Upper lobe of left lung (tissue), 6 donors: ENCODE measurements around the gene PTPRD. TPM values are rescaled to one million over a fixed set of nuclear protein-coding genes. Genes with fewer than 3 reads are reported as not detected.

Experiments used
- ATAC-seq, 2 donors: fragments of 200-7000 bp; cut with Tn5 transposase; one replicate each; pipeline ENCODE4 v1.9.1; 2022; ENCODE audit warnings: mild to moderate bottlenecking in 2 of 2, moderate library complexity in 2 of 2; ENCODE audit not compliant: low FRiP score in 2 of 2
- DNase-seq, 2 donors: peaks; one replicate each; pipeline ENCODE4 v3.0.0-alpha.2; 2019 to 2020
- H3K27ac ChIP-seq, 4 donors: fragments of 200-600 bp; sonication (generic); one replicate each; pipeline ENCODE4 v1.5.1; 2016 to 2019
- H3K27me3 ChIP-seq, 4 donors: fragments of 200-600 bp; sonication (generic); one replicate each; pipeline ENCODE4 v1.5.1; 2017 to 2019
- H3K36me3 ChIP-seq, 4 donors: fragments of 200-600 bp; sonication (generic); one replicate each; pipeline ENCODE4 v1.5.1; 2016 to 2019
- H3K4me1 ChIP-seq, 4 donors: fragments of 200-600 bp; sonication (generic); one replicate each; pipeline ENCODE4 v1.5.1; 2018 to 2019
- H3K4me3 ChIP-seq, 4 donors: fragments of 200-600 bp; sonication (generic); one replicate each; pipeline ENCODE4 v1.5.1; 2017 to 2019; ENCODE audit warnings: mild to moderate bottlenecking in 2 of 4, moderate library complexity in 1 of 4
- H3K9me3 ChIP-seq, 4 donors: fragments of 200-600 bp; sonication (generic); one replicate each; pipeline ENCODE4 v1.5.1; 2018 to 2019
- CTCF ChIP-seq, 6 experiments: fragments of 450-650 bp in 4 of 6; fragments of 200-600 bp in 2 of 6; sonication (generic) in 2 of 6; IDR thresholded peaks; one replicate each; pipeline ENCODE4 v1.5.1; 2016 to 2019; ENCODE audit warnings: antibody characterized with exemption in 6 of 6
- EP300 ChIP-seq, 4 donors: sonication (generic); formaldehyde crosslinking; IDR thresholded peaks; one replicate each; pipeline ENCODE4 v1.5.1; 2017; ENCODE audit warnings: antibody characterized with exemption in 4 of 4, control low read depth in 2 of 4
- POLR2A ChIP-seq, 4 donors: fragments of 450-650 bp; IDR thresholded peaks; one replicate each; pipeline ENCODE4 v1.5.1; 2016 to 2017; ENCODE audit warnings: antibody characterized with exemption in 4 of 4, mild to moderate bottlenecking in 2 of 4
- POLR2AphosphoS5 ChIP-seq, 2 donors: sonication (generic); formaldehyde crosslinking; IDR thresholded peaks; one replicate each; pipeline ENCODE4 v1.5.1; 2017; ENCODE audit warnings: antibody characterized with exemption in 2 of 2
- WGBS, 2 donors: methylation state at CpG; one replicate each; pipeline ENCODE4 v1.1.5; 2017 to 2018; 5-methylcytosine and 5-hydroxymethylcytosine counted together
- total RNA-seq, 6 donors: library from RNA; depleted of rRNA in 4 of 6; stranded (reverse); fragments of >200 nt in 4 of 6; gene quantifications; one replicate each; pipeline versions ENCODE4 v1.1.0 to v1.2.1, GENCODE V29; 2016 to 2021
- donor health status: DM: no; HTN: no; CAD: no; lungs with moderate emphysema.
- donor health status: DM: no; HTN: yes; CAD: no; lungs with severe emphysema.

PTPRD gene
- total RNA-seq, 6 donors from 2014 or later: 7.4 to 46.1 (median 14.5) TPM

GRCh38 chr9:9751996-9752395 is 860.8 kb downstream of the PTPRD start:
- ATAC-seq: no peak

GRCh38 chr9:9750719-9751118 is 862.1 kb downstream of the PTPRD start:
- no peak overlapping the region for H3K27ac ChIP-seq
- no peaks in the 10 kb centered on the region for H3K4me1 ChIP-seq
- no peaks in the 10 kb centered on the region for H3K27me3 ChIP-seq
- no peak for DNase-seq
- 66 to 75% methylated on average over 3 of the region's 3 CpGs for WGBS, 2 donors
- no peak for ATAC-seq
- H3K36me3 ChIP-seq: no peaks in the 10 kb centered on the region
- no peaks in the 10 kb centered on the region for H3K9me3 ChIP-seq
- no peak for TF ChIP-seq CTCF (IDR thresholded peaks at IDR 0.05)
- no peak for TF ChIP-seq POLR2AphosphoS5 (IDR thresholded peaks at IDR 0.05)
- no peak for TF ChIP-seq EP300 (IDR thresholded peaks at IDR 0.05)
- no peak for TF ChIP-seq POLR2A (IDR thresholded peaks at IDR 0.05)
- H3K4me3 ChIP-seq: no peak overlapping the region

More at GRCh38 chr9:9751996-9752395, 860.8 kb downstream of the PTPRD start:
- Histone ChIP-seq H3K9me3 (no peaks in the 10 kb centered on the region), H3K36me3 (no peaks in the 10 kb centered on the region), H3K27ac (no peak overlapping the region), H3K4me1 (no peaks in the 10 kb centered on the region), H3K4me3 (no peak overlapping the region), H3K27me3 (no peaks in the 10 kb centered on the region)
- 88 to 93% methylated on average over 4 of the region's 4 CpGs for WGBS, 2 donors
- no peak for DNase-seq
- TF ChIP-seq EP300 (IDR thresholded peaks at IDR 0.05): no peak
- no peak for TF ChIP-seq POLR2A (IDR thresholded peaks at IDR 0.05)
- no peak for TF ChIP-seq POLR2AphosphoS5 (IDR thresholded peaks at IDR 0.05)
- no peak for TF ChIP-seq CTCF (IDR thresholded peaks at IDR 0.05)

- DNase-seq: no peak
- Histone ChIP-seq H3K27me3 (no peaks in the 10 kb centered on the region), H3K36me3 (no peaks in the 10 kb centered on the region), H3K9me3 (no peaks in the 10 kb centered on the region), H3K4me3 (no peak overlapping the region), H3K4me1 (no peaks in the 10 kb centered on the region), H3K27ac (no peak overlapping the region)
- ATAC-seq: no peak
- TF ChIP-seq POLR2A (IDR thresholded peaks at IDR 0.05) (no peak), POLR2AphosphoS5 (IDR thresholded peaks at IDR 0.05) (no peak), CTCF (IDR thresholded peaks at IDR 0.05) (no peak), EP300 (IDR thresholded peaks at IDR 0.05) (no peak)
- WGBS, 2 donors: 95 to 97% methylated on average over 1 of the region's 1 CpG
Measured at GRCh38 chr9:9749591-9749990, 863.2 kb downstream of the PTPRD start.

- DNase-seq (no peak), ATAC-seq (no peak)
- no peaks in the 10 kb centered on the region for H3K9me3 ChIP-seq
- TF ChIP-seq EP300 (IDR thresholded peaks at IDR 0.05): peak in 1 of 4 donors; percentile 14
- TF ChIP-seq POLR2A (IDR thresholded peaks at IDR 0.05): no peak
- no peaks in the 10 kb centered on the region for H3K36me3 ChIP-seq
- 65 to 72% methylated on average over 4 of the region's 4 CpGs for WGBS, 2 donors
- no peak overlapping the region for H3K4me3 ChIP-seq
- no peak overlapping the region for H3K27ac ChIP-seq
- H3K4me1 ChIP-seq: no peaks in the 10 kb centered on the region
- no peaks in the 10 kb centered on the region for H3K27me3 ChIP-seq
Measured at GRCh38 chr9:9747787-9748186, 865.0 kb downstream of the PTPRD start.

- Histone ChIP-seq H3K36me3 (no peaks in the 10 kb centered on the region), H3K4me3 (no peak overlapping the region), H3K27ac (no peak overlapping the region), H3K9me3 (no peaks in the 10 kb centered on the region), H3K4me1 (no peaks in the 10 kb centered on the region), H3K27me3 (no peaks in the 10 kb centered on the region)
- no peak for DNase-seq
- TF ChIP-seq EP300 (IDR thresholded peaks at IDR 0.05) (no peak), CTCF (IDR thresholded peaks at IDR 0.05) (no peak)
- ATAC-seq: no peak
- WGBS, 2 donors: 14 to 22% methylated on average over 1 of the region's 1 CpG
Measured at GRCh38 chr9:9746826-9747225, 866.0 kb downstream of the PTPRD start.
